SIG-M5 treated with dmso at 0.1 percent for 504 hours (cell line): ENCODE measurements around the gene NDST1.

Experiments used
- DNase-seq: peaks from one replicate; lab custom pipeline; 2025; ENCODE audit not compliant: unreplicated experiment; lab: John Stamatoyannopoulos, UW

The NDST1 gene

DNA sequence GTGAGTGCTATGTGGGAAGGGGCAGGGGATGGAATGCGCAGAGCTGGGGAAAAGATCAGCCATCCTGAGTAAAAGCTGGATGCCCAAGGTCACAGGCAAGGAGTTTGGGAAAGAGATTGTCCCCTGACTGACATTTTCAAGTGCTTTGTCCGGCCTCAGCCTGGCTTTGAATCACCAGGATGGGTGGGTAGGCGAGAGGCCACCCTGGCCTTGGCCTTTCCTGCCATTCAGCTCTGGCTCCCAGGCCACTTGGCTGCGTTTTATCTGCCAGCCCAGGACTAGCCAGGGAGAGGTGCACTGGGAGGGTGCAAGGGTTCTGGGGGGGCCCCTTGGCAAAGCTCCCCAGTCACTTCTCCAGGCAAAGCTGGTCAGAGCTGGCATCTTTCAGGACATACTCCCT lies 95.1 kb downstream of the NDST1 start:
- DNase-seq: no peak

DNA sequence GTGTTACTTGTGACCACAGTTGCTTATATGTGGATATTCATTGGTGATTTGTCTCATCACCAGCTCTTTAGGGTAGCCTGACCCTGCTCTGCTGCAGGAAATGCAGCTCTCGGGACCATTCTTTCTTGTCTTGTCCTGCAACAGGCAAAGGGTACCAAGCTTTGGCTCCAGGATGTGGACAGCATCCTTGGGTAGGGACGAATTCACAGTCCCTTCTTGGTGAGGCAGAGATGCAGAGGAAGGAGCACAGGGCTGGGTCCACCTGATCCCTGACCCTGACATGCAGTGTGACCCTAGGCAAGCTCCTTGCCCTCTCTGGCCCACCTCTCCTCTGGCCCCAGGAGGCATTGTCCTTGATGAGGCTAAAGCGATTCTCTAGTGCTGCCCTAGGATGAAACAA lies 95.6 kb downstream of the NDST1 start:
- no peak for DNase-seq

DNA sequence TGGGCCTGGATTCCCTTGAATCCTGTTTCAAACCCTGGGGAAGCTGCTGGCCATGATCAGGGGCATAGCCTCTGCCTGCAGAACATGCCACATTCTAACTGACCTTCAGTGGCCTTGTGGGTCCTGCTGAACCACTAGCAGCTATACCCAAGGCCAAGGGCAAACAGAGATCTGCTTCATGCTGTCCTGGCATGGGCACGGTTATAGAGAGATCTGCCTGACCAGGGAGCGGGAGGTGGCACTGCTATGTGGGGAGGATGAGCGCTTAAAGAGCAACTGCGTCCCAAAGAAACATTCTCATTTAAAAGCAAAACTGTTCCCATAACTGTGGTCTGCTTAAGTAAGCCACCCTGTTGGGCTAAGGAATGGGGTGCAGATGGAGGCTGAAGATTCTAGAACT lies 96.1 kb downstream of the NDST1 start:
- DNase-seq: no peak

DNA sequence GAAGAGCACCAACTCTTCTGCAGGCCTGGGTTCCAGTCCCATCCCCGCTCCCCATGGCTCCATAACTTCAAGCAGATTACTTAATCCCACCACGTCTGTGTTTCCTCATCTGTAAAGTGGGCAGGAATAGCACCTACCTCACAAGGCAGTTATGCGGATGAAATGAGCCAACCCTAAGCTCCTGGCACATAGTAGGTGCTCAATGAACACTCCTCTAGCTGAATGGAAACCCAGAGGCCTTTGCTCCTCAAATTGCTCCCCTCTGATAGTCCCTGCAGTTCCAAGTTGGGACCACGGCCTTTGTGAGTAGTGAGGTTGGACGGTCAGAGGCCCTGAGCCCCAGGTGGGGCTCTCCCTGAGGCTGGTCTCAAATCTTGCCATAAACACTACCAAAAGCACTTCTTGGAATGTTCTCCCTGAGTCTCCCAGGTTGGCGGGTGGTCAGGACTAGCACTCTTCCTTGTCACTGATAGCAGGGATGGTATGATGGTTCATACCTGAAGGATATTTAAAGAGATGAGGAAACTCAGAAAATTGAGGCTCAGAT lies 97.0 kb downstream of the NDST1 start:
- DNase-seq: no peak

DNA sequence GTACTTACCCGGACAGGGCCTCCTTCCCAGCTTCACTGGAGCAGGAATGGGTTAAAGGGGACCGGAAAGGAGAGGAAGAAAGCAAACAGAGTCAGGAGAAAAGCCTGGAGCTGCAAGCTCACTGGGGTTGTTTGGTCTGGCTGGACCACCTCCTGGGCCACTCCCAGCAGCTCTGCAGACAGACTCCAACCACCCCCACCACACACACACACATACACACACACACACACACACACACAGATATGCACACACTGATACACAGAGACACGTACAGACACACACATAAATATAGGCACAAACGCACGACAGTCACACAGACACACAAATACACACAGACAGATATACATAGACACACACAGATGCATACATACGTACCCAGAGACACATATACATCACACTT lies 97.6 kb downstream of the NDST1 start:
- no peak for DNase-seq

DNA sequence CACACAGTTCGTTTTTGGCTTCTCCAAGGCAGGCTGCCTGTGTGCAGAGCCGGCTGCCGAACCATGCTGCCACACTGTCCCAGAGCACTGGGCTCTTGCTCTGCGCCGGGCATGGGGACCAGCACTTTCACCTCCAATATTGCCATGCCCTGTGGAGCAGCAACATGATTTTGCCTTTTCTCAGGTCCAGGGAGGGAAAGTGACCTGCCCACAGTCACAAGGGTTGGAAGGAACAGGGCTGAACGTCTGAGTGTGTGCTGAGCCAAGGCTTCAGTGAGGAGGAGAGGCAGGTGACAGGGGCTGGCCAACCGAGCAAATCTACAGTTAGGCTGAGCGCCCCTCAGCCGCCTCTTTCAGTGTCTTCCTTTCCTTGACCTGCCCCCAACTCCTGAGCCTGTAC lies 98.5 kb downstream of the NDST1 start:
- DNase-seq: no peak

DNA sequence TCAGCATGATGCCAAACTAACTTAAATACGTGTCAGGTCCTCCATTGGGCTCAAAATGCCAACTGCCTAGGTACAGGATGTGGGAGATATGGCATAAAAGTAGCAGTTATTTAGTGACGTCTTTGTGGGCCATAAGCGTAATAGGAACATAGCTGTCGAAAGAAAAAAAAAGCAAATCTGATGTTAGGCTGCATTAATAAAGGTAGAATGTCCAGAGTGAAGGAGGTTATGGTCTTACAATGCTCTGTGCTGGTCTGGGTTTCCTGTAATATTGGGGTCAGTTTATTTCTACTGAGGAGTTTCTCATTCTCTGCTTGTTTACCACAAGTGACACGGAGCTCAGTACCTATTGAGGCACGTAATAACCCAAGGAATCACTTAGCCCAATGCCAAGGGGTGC lies 99.2 kb downstream of the NDST1 start:
- DNase-seq: no peak
